HG03045 (cell line): Measurements from ENCODE around the gene CDH12.
"Not testable (repeated sequence)": the region's sequence is repeated elsewhere in the genome, so short reads cannot be mapped to it uniquely, and the experiment has no call there.

Experiments used
- ATAC-seq: cut with Tn5 transposase; IDR thresholded peaks from one replicate; pipeline ENCODE4 v1.9.1; 2021; ENCODE audit warnings: mild to moderate bottlenecking, moderate library complexity; ENCODE audit not compliant: unreplicated experiment

Gene CDH12

GRCh38 chr5:22053195-22053594 is 799.9 kb downstream of the CDH12 start:
- ATAC-seq: no peak

DNA sequence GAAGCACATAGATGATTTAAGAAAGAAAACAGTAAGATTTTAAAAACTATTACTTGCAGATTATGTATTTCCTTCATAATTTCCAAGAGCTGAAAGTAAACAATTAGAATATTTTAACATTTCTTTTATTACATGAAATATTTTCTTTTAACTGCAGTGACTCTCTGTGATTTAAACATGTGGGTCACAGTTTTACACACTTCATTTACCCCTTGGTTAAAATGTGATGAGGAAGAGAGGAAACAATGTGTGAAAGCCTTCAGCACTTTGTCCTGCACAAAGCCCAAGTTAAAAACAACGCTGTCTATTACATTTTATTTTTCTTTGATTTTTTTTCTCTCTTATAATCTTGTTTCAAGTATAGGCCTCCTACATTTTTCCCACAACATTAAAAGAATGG is 801.3 kb downstream of the CDH12 start:
- no peak for ATAC-seq

GRCh38 chr5:22050931-22051330 is 802.2 kb downstream of the CDH12 start:
- ATAC-seq: no peak

DNA sequence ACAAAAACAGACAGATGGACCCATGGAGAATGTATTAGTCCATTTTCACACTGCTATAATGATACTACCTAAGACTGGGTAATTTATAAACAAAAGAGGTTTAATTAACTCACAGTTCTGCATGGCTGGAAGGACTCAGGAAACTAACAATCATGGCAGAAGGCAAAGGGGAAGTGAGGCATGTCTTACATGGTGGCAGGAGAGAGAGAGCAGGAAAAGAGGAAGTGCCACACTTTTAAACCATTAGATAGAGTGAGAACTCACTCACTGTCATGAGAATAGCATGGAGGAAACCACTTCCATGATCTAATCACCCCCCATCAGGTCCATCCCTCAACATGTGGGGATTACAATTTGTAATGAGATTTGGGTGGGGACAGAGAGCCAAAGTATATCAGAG is 808.9 kb downstream of the CDH12 start:
- ATAC-seq: no peak

DNA sequence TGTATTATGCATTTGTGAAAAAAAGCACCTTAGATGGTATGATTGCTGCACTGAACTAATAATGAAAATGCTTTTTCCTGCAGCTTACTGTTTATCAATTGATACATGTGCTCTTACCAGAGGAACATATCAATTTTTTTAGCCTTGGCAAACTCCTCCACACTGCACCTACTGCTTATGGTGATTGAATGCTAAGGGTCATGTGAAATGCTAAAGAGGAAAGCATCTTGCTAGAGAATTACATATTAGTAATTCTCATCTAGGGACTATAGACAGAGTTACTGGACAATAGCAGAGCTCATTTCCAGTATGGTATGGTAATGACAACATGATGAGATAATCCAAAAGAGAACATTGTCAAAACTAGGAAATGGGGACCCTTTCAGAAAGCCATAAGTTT is 817.1 kb downstream of the CDH12 start:
- ATAC-seq: no peak

DNA sequence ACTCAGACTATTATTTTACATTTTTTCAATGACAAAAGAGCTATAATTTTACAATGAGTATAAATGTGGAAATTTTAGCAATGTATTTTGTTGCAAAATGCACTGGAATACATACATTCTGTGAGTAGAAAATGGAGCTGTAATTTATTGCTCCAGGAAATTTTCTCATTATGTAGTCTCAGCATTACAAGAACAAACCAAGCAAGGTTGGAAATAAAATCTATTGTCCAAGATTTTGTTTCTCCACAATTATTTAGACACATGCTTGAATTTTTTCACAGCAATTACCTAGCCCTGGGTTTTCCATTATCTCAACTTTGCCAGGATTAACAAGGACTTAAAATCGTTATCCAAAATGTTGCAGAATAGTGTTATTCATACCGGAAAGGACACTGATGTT is 820.1 kb downstream of the CDH12 start:
- ATAC-seq: no peak

DNA sequence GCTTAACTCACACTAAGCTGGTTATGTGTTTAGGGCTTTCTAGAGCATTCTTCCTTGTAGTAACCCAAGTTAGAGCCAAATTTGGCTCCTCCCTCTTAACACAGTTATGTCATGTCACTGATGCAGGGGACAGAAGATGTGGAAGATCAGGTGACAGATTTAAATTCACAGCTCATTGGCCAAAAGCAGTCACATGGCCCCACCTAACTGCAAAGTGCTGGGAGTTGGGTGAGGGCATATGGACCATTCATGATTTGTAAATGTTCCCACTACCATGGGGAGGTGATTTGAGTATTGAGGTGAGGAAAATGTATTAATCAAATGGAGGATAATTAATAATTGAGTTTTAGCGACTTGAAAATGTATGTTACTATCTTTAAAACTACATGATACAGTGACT is 829.4 kb downstream of the CDH12 start:
- ATAC-seq: no peak

GRCh38 chr5:22012893-22013292 is 840.3 kb downstream of the CDH12 start:
- ATAC-seq: not testable (repeated sequence)

DNA sequence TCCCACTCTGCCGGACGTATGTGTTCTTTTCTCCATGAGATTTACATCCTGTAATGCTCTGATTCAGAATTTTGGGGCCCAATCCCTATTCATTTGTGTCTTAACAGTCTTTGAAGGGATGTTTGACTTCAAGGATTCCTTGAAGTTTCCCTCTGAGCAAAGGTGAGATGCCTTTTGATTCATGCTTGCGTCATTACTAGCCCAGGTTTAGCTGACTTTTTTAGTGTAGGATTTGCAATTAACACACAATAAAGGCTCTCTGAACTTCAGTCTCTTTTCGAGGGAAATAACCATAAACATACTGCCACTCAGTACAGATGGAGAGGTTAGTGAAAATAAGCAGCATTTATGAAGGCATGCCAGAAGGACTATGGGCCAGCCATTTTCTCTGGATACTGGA is 842.3 kb downstream of the CDH12 start:
- not testable (repeated sequence) for ATAC-seq

GRCh38 chr5:22001097-22001496 is 852.0 kb downstream of the CDH12 start:
- ATAC-seq: not testable (repeated sequence)

DNA sequence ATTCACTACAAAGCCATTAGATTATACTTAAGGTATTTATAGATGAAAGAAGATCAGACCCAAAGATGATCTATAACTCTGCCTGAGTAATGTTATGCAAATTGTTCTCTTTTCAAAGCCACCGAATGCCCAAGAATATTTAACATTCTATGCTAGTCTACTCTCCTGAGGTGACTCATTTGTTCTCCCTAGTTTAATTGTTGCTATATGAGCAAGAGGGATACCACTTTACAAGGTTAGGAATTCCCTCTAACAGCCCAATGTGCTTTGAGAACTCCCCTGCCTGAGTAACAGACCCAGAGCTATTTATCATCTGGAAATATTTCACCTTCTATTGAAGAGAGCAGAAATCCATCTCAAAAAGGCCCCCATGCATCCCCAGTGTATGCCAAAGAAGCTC is 867.3 kb downstream of the CDH12 start:
- ATAC-seq: not testable (repeated sequence)

DNA sequence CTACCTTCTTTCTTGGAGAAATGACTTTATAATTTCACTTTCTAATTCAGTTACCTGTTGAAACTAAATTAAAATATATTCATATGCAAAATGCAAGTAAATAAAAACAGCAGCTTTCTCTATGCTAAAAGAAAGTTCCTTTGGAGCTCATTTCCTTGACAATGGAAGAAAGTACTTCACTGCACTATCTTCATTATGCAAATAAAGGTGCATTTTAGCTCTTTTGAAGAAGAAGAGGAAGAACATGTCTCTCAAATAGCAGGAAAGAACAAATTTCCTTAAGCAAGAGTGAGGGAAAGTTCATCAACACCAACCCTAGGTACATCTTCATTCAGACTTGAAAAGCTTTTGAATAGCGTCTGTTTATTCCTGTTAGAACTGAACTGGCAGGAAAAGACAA is 901.6 kb downstream of the CDH12 start:
- ATAC-seq: not testable (repeated sequence)

GRCh38 chr5:21931116-21931515 is 922.0 kb downstream of the CDH12 start:
- ATAC-seq: no peak

DNA sequence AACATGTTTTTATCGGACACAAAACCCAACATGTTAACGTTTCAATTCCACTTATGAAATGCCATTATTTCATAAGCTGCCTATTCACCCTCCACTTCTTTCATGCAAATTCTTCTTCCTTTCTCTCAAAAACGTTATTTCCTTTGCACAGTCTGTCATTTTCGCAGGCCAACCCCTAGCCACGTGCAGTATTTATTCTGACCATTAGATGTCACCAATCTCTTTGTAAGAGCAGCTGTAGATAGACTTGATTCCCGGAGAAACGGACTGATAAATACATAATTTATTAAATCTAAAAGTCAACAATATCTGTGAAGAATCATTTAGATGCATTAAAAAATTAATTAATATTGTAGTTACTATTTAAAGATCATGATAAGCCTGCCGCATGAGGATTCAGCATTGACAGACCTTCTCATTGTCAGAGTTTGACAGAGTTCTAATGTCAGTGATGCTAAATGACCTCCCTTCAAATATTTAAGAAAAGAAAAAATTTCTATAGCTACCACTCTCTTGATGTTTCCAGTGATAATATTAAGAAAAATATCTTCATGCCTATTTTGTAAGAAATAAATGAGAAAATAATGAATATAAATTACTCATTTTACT is 933.6 kb downstream of the CDH12 start:
- peak; percentile 92 for ATAC-seq

- ATAC-seq: no peak
These were observed 934.7 kb downstream of the CDH12 start for GRCh38 chr5:21918451-21918850.

- no peak for ATAC-seq
These were observed 942.4 kb downstream of the CDH12 start for GRCh38 chr5:21910731-21911130.

DNA sequence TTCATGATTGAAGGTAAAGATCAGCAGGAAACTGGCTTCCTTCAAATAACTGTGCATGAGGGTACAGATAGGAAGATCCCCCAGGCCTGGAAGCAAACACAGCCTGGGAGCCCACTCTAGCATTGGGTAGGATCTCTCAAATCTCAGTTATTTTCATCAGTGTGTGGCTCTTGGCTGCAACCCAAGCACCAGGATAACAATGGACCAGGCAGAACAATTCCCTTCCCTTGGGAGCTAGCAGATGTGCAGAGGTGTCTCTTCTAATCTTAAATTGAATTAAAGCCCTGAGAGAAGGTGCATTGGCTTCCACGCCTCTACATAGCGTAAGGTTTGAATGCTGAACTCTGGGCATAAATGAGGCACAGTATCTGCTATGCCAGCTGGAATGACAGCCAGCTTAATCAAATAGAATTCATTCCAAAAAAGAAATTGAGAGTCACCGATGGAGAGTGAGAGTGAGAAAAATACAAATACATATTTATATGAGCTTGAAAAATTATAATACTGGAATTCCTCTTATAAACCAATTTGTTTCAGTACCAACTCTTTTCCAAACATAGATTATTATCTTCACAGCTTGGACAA is 957.3 kb downstream of the CDH12 start:
- ATAC-seq: no peak

GRCh38 chr5:21893161-21893560 is 960.0 kb downstream of the CDH12 start:
- no peak for ATAC-seq

DNA sequence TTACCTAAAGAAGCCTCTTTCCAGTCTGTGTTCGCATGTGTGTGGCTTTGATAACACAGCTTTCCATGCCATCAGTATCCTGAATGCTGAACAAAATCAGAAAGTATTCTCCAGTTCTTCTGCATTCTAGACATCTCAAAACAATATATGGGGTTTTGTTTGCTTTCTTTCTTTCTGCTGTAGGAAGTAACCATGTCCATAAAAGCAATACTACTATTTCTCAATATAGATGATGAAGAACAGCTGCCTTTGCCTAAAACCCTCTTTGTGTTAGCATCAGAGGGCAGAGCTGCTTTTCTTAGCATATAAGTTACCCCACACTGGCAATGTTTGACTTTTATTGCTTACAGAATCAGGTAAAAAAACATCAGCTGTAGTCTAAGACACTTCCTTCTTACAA is 963.6 kb downstream of the CDH12 start:
- ATAC-seq: no peak

DNA sequence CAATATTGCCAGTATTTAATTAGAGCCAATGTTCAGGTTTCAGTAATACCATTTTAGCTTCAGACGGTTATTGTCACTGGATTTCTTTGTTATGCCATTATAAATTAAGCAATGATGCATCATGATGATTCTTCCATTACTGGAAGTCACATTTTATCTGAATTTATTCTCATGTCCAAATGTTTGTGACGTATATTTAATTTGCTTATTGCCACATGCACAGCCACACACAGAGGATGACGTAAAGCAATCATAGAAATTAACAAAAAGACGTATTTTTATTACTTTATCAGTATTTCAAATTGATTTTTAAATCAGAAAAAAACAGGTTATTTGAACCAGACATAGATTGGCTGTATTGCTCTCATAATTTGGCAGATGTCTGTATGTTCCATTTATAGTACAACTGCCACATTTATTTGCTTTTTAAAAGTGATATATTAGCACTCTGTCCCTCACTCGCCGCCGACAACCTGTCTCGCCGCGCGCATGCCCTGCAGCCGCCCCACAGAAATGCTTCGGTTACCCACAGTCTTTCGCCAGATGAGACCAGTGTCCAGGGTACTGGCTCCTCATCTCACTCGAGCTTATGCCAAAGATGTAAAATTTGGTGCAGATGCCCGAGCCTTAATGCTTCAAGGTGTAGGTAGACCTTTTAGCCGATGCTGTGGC is 970.9 kb downstream of the CDH12 start:
- ATAC-seq: no peak

- no peak for ATAC-seq
These were observed 973.0 kb downstream of the CDH12 start for GRCh38 chr5:21880164-21880563.

DNA sequence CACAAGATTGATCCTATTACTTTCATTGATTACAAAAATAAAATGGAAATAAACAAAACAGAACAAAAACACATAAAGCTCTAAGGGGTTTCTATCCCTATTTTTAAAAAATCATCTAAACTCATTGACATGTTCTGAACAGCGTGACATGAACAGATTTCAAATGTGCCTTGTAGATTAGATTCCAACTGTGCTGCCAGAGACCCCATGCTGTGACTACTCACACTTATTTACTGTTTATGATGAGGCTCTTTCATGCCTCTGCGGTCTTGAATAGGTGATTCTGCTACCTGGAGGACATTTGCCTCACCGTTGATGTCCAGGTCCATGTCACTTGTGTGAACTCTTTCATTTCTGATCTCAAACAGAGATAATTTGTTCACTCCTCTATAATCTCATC is 990.2 kb downstream of the CDH12 start:
- ATAC-seq: no peak

- no peak for ATAC-seq
These were observed 994.7 kb downstream of the CDH12 start for GRCh38 chr5:21858441-21858840.
